Measurements from ENCODE around the gene DCUN1D3.

DNA sequence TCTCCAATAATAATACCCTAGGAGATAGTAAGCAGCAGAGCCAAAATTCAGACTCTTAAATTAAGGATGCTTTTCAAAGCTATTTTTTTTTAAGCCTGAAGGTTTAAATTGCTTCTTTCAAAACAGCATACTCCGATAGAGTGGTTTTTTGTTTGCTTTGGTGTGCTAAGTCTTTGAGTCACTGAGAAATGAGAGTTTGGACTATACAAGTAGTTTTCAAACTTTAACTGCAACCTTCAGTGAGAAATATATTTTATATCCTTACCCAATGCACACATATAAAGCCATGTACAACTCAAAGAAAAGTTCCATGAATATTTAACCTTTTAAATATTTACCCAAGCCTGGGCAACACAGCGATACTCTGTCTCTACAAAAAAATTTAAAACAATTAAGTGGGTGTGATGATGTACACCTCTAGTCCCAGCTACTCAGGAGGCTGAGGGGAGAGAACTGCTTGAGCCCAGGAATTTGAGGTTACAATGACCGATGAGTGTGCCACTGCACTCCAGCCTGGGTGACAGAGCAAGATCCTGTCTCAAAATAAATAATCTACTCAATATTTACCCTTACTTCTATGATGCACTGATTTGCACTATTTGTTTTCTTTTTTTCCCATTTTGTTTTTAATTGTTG, 19.2 kb downstream of the DCUN1D3 start:
- TF ChIP-seq CTCF (optimal IDR thresholded peaks at IDR 0.05 in 1 of 3, IDR thresholded peaks at IDR 0.05 in 1 of 3, conservative IDR thresholded peaks at IDR 0.05 in 1 of 3; ENCODE audit: extremely low read depth in 1 of 3, insufficient read depth in 2 of 3, low read length in 3 of 3) (no peak), EZH2 (IDR thresholded peaks at IDR 0.05; ENCODE audit: low read length) (no peak)

Measured in keratinocyte (primary cell).